Esophagus muscularis mucosa (tissue), 4 donors: Measurements from ENCODE around the gene CDC34.

Experiments
- EP300 ChIP-seq: sonication (generic); formaldehyde crosslinking; IDR thresholded peaks from one replicate; pipeline ENCODE4 v1.6.1; 2017; ENCODE audit warnings: antibody characterized with exemption
- POLR2A ChIP-seq: fragments of 450-650 bp; IDR thresholded peaks from one replicate; pipeline ENCODE4 v1.6.1; 2017; ENCODE audit warnings: antibody characterized with exemption, moderate library complexity, mild to moderate bottlenecking, low read depth
- POLR2AphosphoS5 ChIP-seq, 2 donors: sonication (generic); formaldehyde crosslinking; IDR thresholded peaks; one replicate each; pipeline ENCODE4 v1.6.1; 2017; ENCODE audit warnings: antibody characterized with exemption in 2 of 2
- TF ChIP-seq, protein P1 (sequence below), 3 experiments: fragments of 200-600 bp in 2 of 3; fragments of 450-650 bp in 1 of 3; sonication (generic) in 2 of 3; IDR thresholded peaks; one replicate each; pipeline ENCODE4 v1.5.1; 2017 to 2019; ENCODE audit warnings: antibody characterized with exemption in 3 of 3, mild to moderate bottlenecking in 2 of 3, moderate library complexity in 1 of 3

DNA sequence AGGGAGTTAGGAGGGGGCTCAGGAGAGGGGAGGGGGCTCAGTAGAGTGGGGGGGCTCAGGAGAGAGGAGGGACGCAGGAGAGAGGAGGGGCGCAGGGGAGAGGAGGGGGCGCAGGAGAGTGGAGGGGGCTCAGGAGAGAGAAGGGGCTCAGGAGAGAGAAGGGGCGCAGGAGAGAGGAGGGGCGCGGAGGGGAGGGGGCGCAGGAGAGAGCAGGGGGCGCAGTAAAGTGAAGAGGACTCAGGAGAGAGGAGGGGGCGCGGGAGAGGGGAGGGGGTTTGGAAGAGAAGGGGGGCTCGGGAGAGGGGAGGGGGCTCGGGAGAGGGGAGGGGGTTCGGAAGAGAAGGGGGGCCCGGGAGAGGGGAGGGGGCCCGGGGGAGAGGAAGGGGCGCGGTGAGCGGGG lies 34.6 kb upstream of the CDC34 start:
- TF ChIP-seq, protein P1, sequence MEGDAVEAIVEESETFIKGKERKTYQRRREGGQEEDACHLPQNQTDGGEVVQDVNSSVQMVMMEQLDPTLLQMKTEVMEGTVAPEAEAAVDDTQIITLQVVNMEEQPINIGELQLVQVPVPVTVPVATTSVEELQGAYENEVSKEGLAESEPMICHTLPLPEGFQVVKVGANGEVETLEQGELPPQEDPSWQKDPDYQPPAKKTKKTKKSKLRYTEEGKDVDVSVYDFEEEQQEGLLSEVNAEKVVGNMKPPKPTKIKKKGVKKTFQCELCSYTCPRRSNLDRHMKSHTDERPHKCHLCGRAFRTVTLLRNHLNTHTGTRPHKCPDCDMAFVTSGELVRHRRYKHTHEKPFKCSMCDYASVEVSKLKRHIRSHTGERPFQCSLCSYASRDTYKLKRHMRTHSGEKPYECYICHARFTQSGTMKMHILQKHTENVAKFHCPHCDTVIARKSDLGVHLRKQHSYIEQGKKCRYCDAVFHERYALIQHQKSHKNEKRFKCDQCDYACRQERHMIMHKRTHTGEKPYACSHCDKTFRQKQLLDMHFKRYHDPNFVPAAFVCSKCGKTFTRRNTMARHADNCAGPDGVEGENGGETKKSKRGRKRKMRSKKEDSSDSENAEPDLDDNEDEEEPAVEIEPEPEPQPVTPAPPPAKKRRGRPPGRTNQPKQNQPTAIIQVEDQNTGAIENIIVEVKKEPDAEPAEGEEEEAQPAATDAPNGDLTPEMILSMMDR (IDR thresholded peaks at IDR 0.05): no peak
- no peak for TF ChIP-seq POLR2A
- no peak for TF ChIP-seq POLR2AphosphoS5 (IDR thresholded peaks at IDR 0.05)
- no peak for TF ChIP-seq EP300
